CD4-positive, alpha-beta T cell treated with Interleukin-6 at 100 ng/mL for 8 hours (primary cell): ENCODE data around the gene KDM6A.
"Not testable (repeated sequence)": the region's sequence is repeated elsewhere in the genome, so short reads cannot be mapped to it uniquely, and the experiment has no call there.

Experiments
- DNase-seq: peaks from one replicate; pipeline ENCODE4 v3.0.0-alpha.2; 2020; ENCODE audit warnings: mixed read lengths, low spot score

KDM6A gene

DNA sequence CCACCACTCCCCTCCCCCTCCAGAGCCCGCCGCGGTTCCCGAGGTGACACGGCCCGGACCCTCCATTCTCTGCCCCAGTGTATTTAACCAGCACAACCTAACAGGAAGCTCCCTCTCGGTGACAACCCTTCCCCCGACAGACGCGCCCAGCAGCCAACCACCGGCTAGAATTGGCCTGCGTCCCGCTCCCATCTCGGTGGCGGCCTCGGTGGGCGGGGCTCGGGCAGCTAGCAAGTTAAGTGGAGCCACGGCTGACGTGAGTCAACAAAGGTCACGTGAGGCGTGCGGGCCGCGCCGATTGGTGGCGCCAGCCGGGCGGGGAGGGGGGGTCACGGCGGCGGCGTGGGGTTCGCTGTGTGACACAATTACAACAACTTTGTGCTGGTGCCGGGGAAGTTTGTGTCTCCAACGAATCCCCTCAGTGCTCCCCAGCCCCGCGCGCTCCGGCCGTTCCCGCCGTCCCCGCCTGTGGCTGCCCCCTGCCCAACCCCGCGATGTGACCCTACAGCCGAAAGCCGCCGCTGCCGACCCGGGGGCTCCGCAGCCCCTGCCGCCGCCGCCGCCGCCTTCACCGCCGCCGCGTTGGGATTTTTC, at the start of gene KDM6A:
KDM6A (plus strand) TSS at position 368 of the 594 bp plus-strand sequence. CDS start 364 bp downstream, outside the sequence.
- peak; percentile 100 for DNase-seq

DNA sequence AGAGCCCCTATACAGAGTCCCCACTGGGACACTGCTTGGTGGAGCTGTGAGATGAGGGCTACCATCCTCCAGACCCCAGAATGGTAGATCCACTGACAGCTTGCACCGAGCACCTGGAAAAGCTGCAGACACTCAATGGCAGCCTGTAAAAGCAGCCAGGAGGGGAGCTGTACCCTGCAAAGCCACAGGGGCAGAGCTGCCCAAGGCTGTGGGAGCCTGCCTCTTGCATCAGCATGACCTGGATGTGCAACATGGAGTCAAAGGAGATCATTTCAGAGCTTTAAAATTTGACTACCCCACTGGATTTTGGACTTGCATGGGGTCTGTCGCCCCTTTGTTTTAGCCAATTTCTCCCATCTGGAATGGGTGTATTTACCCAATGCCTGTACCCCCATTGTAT, 49.8 kb upstream of the KDM6A start:
- DNase-seq: not testable (repeated sequence)

- no peak for DNase-seq
Observed at GRCh38 chrX:44828008-44828605, 44.9 kb upstream of the KDM6A start.

DNA sequence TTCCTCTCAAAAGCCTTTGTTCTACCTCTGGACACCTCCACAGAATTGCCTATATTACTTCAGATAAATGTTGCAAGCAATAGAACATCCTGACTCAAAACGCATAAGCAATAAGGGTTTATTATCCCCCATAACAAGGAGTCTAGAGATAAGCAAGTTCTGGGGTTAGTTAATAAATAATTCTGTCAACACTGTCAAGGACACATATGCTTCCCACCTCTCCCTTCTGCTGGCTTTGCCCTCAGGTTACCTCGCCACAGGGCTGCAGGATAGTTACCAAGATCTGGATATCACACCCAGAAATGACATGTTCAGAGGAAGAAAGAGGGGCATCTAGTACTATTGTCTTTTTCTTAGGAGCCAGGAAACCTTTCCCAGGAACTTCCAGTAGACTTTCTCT, 43.2 kb upstream of the KDM6A start:
- DNase-seq: no peak

- DNase-seq: no peak
Observed at GRCh38 chrX:44842550-44843317, 30.3 kb upstream of the KDM6A start.

DNA sequence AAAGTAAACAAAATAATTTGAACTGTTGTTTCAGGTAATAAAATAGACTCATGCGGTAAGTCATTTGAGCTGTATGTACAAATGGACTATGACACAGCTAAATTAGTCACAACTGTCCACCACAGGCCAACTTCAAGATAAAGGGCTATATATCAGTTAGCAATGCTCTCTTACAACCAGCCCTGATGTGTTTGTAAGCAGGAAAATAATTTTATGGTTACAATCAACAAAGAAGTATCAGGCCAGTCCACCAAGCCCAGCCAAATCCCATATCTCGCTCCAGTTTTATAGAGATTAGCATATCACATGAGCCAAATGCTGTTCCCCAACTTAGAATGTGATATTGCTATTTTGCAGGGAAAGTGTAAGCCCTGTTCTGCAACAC, 29.7 kb upstream of the KDM6A start:
- DNase-seq: no peak

GRCh38 chrX:44843753-44844152, 29.2 kb upstream of the KDM6A start, which contains the start of gene DUSP21:
TSS of gene DUSP21 (plus strand) at chrX:44844021. CDS start at chrX:44844133, 112 bp downstream.
- DNase-seq: no peak

GRCh38 chrX:44844204-44844603, 28.8 kb upstream of the KDM6A start:
- DNase-seq: no peak

DNA sequence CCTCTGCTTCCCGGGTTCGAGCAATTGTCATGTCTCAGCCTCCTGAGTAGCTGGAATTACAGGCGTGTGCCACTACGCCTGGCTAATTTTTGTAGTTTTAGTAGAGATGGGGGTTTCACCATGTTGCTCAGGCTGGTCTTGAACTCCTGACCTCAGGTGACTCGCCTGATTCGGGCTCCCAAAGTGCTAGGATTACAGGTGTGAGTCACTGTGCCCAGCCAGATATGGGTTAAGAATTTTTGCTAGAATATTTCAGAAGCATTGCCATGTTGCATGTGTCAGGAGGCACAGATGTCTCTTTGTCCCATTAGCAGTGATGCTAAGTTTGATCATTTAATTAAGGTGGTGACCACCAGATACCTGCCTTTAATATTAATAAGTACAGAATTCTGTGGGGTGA, 22.1 kb upstream of the KDM6A start:
- not testable (repeated sequence) for DNase-seq

GRCh38 chrX:44871114-44871645, 1.8 kb upstream of the KDM6A start:
- no peak for DNase-seq

GRCh38 chrX:44871931-44872820, 812 bp upstream of the KDM6A start:
- DNase-seq: peak; percentile 22

DNA sequence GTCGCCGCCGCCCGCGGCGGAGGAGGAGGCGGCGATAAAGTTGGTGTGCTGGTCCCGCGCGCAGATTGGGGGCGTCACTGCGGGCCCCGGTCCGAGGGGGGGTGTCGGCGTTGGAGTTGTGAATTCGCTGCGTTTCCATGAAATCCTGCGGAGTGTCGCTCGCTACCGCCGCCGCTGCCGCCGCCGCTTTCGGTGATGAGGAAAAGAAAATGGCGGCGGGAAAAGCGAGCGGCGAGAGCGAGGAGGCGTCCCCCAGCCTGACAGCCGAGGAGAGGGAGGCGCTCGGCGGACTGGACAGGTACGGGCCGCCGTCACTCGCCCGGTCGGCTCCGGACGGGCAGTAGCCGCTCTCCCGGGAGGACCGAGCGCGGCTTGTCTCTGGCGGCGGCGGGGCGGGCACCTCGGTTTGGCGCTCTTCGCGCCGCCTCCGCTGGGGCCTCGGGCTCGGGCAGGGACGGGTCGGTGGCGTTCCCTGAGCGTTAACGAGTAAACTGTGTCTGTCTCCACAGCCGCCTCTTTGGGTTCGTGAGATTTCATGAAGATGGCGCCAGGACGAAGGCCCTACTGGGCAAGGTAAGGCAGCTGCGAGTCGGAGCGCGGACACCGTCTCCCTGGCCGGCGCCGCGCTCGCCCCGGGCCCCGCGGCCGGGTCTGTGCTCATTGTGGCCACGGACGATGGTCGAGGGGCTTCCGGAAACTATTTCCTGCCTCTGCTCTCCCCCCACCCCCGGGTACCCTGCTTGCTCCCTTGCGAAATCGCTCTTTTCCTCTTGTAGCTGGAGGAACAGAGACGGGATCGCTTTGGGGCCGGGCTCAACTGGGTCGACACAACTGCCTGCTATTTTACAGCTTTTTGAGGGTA, 658 bp downstream of the KDM6A start:
- DNase-seq: peak; percentile 37

- peak; percentile 42 for DNase-seq
Observed at GRCh38 chrX:44874420-44875184, 1.6 kb downstream of the KDM6A start.

- no peak for DNase-seq
Observed at GRCh38 chrX:44875185-44875489, 2.1 kb downstream of the KDM6A start.

DNA sequence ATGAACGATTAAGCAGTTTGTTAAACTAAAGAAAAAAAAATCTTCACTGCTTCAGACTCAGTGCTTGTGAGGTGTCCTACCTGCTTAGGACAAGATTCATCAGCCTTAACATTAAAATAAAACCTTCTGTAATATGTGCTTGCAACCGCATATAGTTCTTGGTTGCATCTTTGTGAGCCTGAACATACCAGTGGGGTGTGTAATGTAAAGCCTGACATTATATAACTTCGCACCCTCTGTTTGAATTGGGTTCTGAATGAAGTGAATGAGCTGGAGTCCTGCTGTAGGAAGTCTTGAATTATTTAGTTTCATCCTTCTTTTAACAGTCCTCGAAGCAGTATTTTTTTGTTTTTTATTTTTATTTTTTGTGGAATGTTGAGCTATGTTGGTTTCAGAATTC, 3.1 kb downstream of the KDM6A start:
- no peak for DNase-seq

DNA sequence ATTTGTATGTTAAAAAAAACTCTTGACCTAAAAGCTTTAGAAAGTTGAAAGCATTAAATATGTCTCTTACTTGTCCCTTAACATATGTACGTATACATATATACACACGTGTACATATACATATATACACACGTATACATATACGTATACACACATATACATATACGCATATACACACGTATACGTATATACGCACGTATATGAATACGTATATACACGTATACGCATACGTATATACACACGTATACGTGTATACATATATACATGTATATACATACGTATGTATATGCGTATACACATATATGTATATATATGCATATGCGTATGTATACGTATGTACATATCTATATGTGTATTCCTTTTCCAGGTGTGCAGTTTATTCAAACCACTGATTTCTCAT, 3.8 kb downstream of the KDM6A start:
- DNase-seq: no peak

DNA sequence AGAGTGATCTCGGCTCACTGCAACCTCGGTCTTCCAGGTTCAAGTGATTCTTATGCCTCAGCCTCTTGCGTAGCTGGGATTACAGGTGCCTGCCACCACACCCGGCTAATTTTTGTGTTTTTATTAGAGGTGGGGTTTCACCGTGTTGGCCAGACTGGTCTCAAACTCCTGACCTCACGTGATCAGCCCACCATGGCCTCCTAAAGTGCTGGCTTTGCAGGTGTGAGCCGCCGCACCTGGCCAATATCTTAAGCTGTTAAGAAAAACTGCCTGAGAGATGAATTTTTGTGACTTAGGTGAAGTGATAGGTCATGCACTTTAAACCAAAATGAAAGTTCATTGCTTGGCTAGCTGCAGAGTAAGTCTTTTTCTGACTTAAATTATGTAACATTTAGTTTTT, 5.8 kb downstream of the KDM6A start:
- no peak for DNase-seq

GRCh38 chrX:44881549-44881948, 8.6 kb downstream of the KDM6A start:
- DNase-seq: no peak

GRCh38 chrX:44882635-44883034, 9.6 kb downstream of the KDM6A start:
- no peak for DNase-seq

DNA sequence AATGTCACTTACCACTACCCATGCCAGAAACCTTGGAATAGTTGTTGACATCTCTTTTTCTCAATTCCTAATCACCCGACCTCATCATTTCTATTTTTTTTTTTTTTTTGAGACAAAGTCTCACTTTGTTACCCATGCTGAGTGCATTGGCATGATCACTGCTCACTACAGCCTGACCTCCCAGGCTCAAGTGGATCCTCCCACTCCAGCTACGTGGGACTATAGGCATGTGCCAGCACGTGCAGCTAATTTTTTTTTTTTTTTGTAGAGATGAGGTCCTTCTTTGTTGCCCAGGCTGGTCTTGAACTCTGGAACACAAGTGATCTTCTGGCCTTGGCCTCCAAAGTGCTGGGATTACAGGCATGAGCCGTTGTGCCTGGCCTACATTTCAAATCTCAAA, 12.0 kb downstream of the KDM6A start:
- DNase-seq: no peak
